GM23338 (cell line): ENCODE data around the gene ADD1. TPM values are rescaled to one million over a fixed set of nuclear protein-coding genes. Genes with fewer than 3 reads are reported as not detected.

ENCODE experiments used
- ATAC-seq: fragments of 200-7000 bp; cut with Tn5 transposase; 3 replicates; pipeline ENCODE4 v1.9.1; 2020
- DNase-seq: peaks from one replicate; pipeline ENCODE4 v3.0.0-alpha.2; 2015; ENCODE audit warnings: low spot score
- H2AFZ ChIP-seq: fragments of 200-600 bp; sonication (generic); 2 replicates; pipeline ENCODE4 v1.8.0; 2016; ENCODE audit warnings: antibody characterized with exemption, mild to moderate bottlenecking, moderate library complexity
- H3F3A ChIP-seq: fragments of 200-600 bp; sonication (generic); replicated peaks from 2 replicates; pipeline ENCODE4 v1.8.0; 2017; ENCODE audit warnings: antibody characterized with exemption, mixed run types, low read depth
- H3K27ac ChIP-seq: fragments of 200-600 bp; sonication (generic); 2 replicates; pipeline ENCODE4 v1.6.1; 2016; ENCODE audit warnings: low read depth
- H3K27me3 ChIP-seq: fragments of 200-600 bp; sonication (generic); 2 replicates; pipeline ENCODE4 v1.8.0; 2016; ENCODE audit warnings: mild to moderate bottlenecking, mixed run types, moderate library complexity; ENCODE audit not compliant: insufficient read depth
- H3K36me3 ChIP-seq: fragments of 200-600 bp; sonication (generic); 2 replicates; pipeline ENCODE4 v1.8.0; 2016; ENCODE audit warnings: mild to moderate bottlenecking; ENCODE audit not compliant: insufficient read depth
- H3K4me1 ChIP-seq: fragments of 200-600 bp; sonication (generic); 2 replicates; pipeline ENCODE4 v1.8.0; 2016; ENCODE audit warnings: mild to moderate bottlenecking, moderate library complexity; ENCODE audit not compliant: insufficient read depth
- H3K4me2 ChIP-seq: fragments of 200-600 bp; sonication (generic); 2 replicates; pipeline ENCODE4 v1.7.1; 2017; ENCODE audit warnings: mixed run types
- H3K4me3 ChIP-seq: fragments of 200-600 bp; sonication (generic); 2 replicates; pipeline ENCODE4 v1.6.1; 2016; ENCODE audit warnings: mixed run types
- H3K79me2 ChIP-seq: fragments of 200-600 bp; sonication (generic); replicated peaks from 2 replicates; pipeline ENCODE4 v1.8.0; 2017; ENCODE audit warnings: mild to moderate bottlenecking; ENCODE audit not compliant: insufficient read depth
- H3K9me2 ChIP-seq: fragments of 200-600 bp; sonication (generic); 2 replicates; pipeline ENCODE4 v1.8.0; 2017; ENCODE audit not compliant: insufficient read depth
- H4K20me1 ChIP-seq: fragments of 200-600 bp; sonication (generic); replicated peaks from 2 replicates; pipeline ENCODE4 v1.8.0; 2017; ENCODE audit warnings: mild to moderate bottlenecking; ENCODE audit not compliant: insufficient read depth
- H3K27ac Mint-ChIP-seq: 2 replicates; pipeline ENCODE4 v1.8.0; 2020; ENCODE audit warnings: inconsistent platforms, mild to moderate bottlenecking, moderate library complexity, mixed read lengths
- H3K27me3 Mint-ChIP-seq: 3 replicates; pipeline ENCODE4 v1.8.0; 2022; ENCODE audit warnings: low read depth, mild to moderate bottlenecking, moderate library complexity, mixed read lengths, inconsistent platforms; ENCODE audit not compliant: insufficient read depth, poor library complexity
- H3K36me3 Mint-ChIP-seq: 3 replicates; pipeline ENCODE4 v1.8.0; 2021; ENCODE audit warnings: low read depth, mild to moderate bottlenecking, inconsistent platforms, moderate library complexity, mixed read lengths
- H3K4me1 Mint-ChIP-seq: 3 replicates; pipeline ENCODE4 v1.8.0; 2020; ENCODE audit warnings: mild to moderate bottlenecking, inconsistent platforms, mixed read lengths
- H3K4me3 Mint-ChIP-seq: 3 replicates; pipeline ENCODE4 v1.8.0; 2021; ENCODE audit warnings: moderate library complexity, mild to moderate bottlenecking, inconsistent platforms, mixed read lengths
- H3K9me3 Mint-ChIP-seq: 3 replicates; pipeline ENCODE4 v1.8.0; 2020; ENCODE audit warnings: moderate library complexity, mild to moderate bottlenecking, inconsistent platforms, mixed read lengths
- CREB1 ChIP-seq: fragments of 250-450 bp; sonication (Bioruptor Pico); IDR thresholded peaks from 2 replicates; pipeline ENCODE4 v1.5.0; 2020; ENCODE audit warnings: low read depth, mild to moderate bottlenecking, moderate library complexity
- CTCF ChIP-seq, 2 experiments: fragments of 200-600 bp in 1 of 2; sonication (generic) in 1 of 2; conservative IDR thresholded peaks; 2 replicates each; pipeline versions ENCODE4 v1.5.1 to v1.6.1; 2016 to 2017; ENCODE audit warnings: antibody characterized with exemption in 2 of 2, low read depth in 2 of 2, mild to moderate bottlenecking in 2 of 2, moderate library complexity in 1 of 2
- EZH2 ChIP-seq: fragments of 200-600 bp; sonication (generic); IDR thresholded peaks from one replicate; pipeline ENCODE4 v1.8.0; 2017; ENCODE audit warnings: antibody characterized with exemption, mild to moderate bottlenecking, low read depth; ENCODE audit not compliant: unreplicated experiment
- EZH2phosphoT487 ChIP-seq: fragments of 200-600 bp; sonication (generic); IDR thresholded peaks from one replicate; pipeline ENCODE4 v1.8.1; 2018; ENCODE audit warnings: antibody characterized with exemption; ENCODE audit not compliant: unreplicated experiment
- JUNB ChIP-seq: IDR thresholded peaks from one replicate; pipeline ENCODE4 v1.6.1; 2016; ENCODE audit warnings: antibody characterized with exemption; ENCODE audit not compliant: unreplicated experiment
- NANOG ChIP-seq: IDR thresholded peaks from 2 replicates; pipeline ENCODE4 v1.6.1; 2016; ENCODE audit warnings: antibody characterized with exemption, borderline replicate concordance
- POLR2AphosphoS5 ChIP-seq: IDR thresholded peaks from 2 replicates; pipeline ENCODE4 v1.6.1; 2016; ENCODE audit warnings: antibody characterized with exemption, low read depth
- REST ChIP-seq: IDR thresholded peaks from one replicate; pipeline ENCODE4 v1.6.1; 2018; ENCODE audit warnings: antibody characterized with exemption; ENCODE audit not compliant: unreplicated experiment
- STAT1 ChIP-seq: IDR thresholded peaks from one replicate; pipeline ENCODE4 v1.6.1; 2016; ENCODE audit warnings: antibody characterized with exemption; ENCODE audit not compliant: unreplicated experiment
- ZNF114 ChIP-seq: fragments of 250-450 bp; sonication (Bioruptor Pico); IDR thresholded peaks from 2 replicates; pipeline ENCODE4 v1.5.0; 2020; ENCODE audit warnings: mild to moderate bottlenecking, moderate library complexity
- ZNF331 ChIP-seq: fragments of 250-450 bp; sonication (Bioruptor Pico); IDR thresholded peaks from 2 replicates; pipeline ENCODE4 v1.5.0; 2020; ENCODE audit warnings: low read depth, mild to moderate bottlenecking, moderate library complexity
- ZNF462 ChIP-seq: fragments of 250-450 bp; sonication (Bioruptor Pico); IDR thresholded peaks from 2 replicates; pipeline ENCODE4 v1.5.0; 2020; ENCODE audit warnings: mild to moderate bottlenecking, moderate library complexity
- polyA plus RNA-seq: library from polyadenylated mRNA; unstranded; fragments of >200 nt; fragmentation: Nextera tagmentation; extraction: Ambion mirVana; gene quantifications from 2 replicates; pipeline ENCODE4 v1.2.1, GENCODE V29; 2016
- total RNA-seq: library from RNA; depleted of rRNA; stranded (reverse); fragments of >200 nt; shearing (Covaris generic); gene quantifications from 2 replicates; pipeline ENCODE4 v1.2.3, GENCODE V29; 2014

Gene ADD1
- total and polyA plus RNA-seq, 2 experiments from 2014 or later, result 126 to 144 TPM

GRCh38 chr4:2825740-2826139 lies 17.9 kb upstream of the ADD1 start (continued):
- TF ChIP-seq ZNF462 (CRISPR knock-in tag) (no peak), EZH2 (no peak), CTCF (conservative IDR thresholded peaks at IDR 0.05; ENCODE audit: low read depth in 2 of 2) (no peak), CREB1 (no peak), ZNF331 (no peak), EZH2phosphoT487 (no peak)

- Histone ChIP-seq H3K4me1 (no peaks in the 10 kb centered on the region), H4K20me1 (no peaks in the 10 kb centered on the region), H3K4me2 (no peak overlapping the region), H3K27ac (no peak overlapping the region), H2AFZ (no peak overlapping the region), H3K79me2 (no peaks in the 10 kb centered on the region), H3F3A (0 out of 2 replicates have a peak, but pooled peaks cover 7% of the 10 kb centered on the region), H3K27me3 (no peaks in the 10 kb centered on the region), H3K36me3 (no peaks in the 10 kb centered on the region), H3K4me3 (no peak overlapping the region), H3K9me2 (no peaks in the 10 kb centered on the region)
- Mint-ChIP-seq H3K27ac (0 out of 2 replicates have a peak overlapping the region, but pooled peaks have one; percentile 54), H3K4me1 (no peaks in the 10 kb centered on the region), H3K9me3 (peaks cover 3% of the 10 kb centered on the region; the same call in 2 of the 3 replicates), H3K4me3 (no peak overlapping the region), H3K36me3 (peaks cover 32% of the 10 kb centered on the region), H3K27me3 (peaks cover 2% of the 10 kb centered on the region)
- ATAC-seq, result no peak
- no peak for DNase-seq
- no peak for TF ChIP-seq NANOG
- TF ChIP-seq JUNB, result no peak
- TF ChIP-seq ZNF331, result no peak
- TF ChIP-seq REST, result no peak
- TF ChIP-seq ZNF114 (CRISPR knock-in tag), result no peak
- TF ChIP-seq EZH2phosphoT487, result no peak
- no peak for TF ChIP-seq CREB1
- no peak for TF ChIP-seq EZH2
- TF ChIP-seq STAT1, result no peak
- TF ChIP-seq POLR2AphosphoS5, result no peak
Measured at GRCh38 chr4:2827071-2827873, 16.4 kb upstream of the ADD1 start.
